Measurements from ENCODE around the gene CRABP2. TPM values are rescaled to one million over a fixed set of nuclear protein-coding genes. Genes with fewer than 3 reads are reported as not detected.

CRABP2 gene
- total and polyA plus RNA-seq, 2 donors = 25.3 to 37.9 TPM

- WGBS = 91% methylated on average over 5 of the region's 5 CpGs
- Histone ChIP-seq H3K4me1 (ENCODE audit: insufficient read depth) (no peaks in the 10 kb centered on the region), H3K36me3 (ENCODE audit: insufficient read depth) (no peaks in the 10 kb centered on the region), H3K4me3 (ENCODE audit: low read depth, low read length) (no peak overlapping the region), H3K27ac (ENCODE audit: low read depth) (peak overlapping the region; percentile 61)
- no peak for DNase-seq (ENCODE audit: extremely low spot score)
Observed at GRCh38 chr1:156694690-156694962, 10.8 kb downstream of the CRABP2 start.

- H3K4me1 ChIP-seq (ENCODE audit: insufficient read depth) = no peaks in the 10 kb centered on the region
- WGBS = 81% methylated on average over 12 of the region's 12 CpGs
- H3K27ac ChIP-seq (ENCODE audit: low read depth) = peak overlapping the region; percentile 61
- no peak overlapping the region for H3K4me3 ChIP-seq (ENCODE audit: low read depth, low read length)
- no peak for DNase-seq (ENCODE audit: extremely low spot score)
- H3K36me3 ChIP-seq (ENCODE audit: insufficient read depth) = no peaks in the 10 kb centered on the region
Observed at GRCh38 chr1:156693848-156694689, 11.3 kb downstream of the CRABP2 start.

DNA sequence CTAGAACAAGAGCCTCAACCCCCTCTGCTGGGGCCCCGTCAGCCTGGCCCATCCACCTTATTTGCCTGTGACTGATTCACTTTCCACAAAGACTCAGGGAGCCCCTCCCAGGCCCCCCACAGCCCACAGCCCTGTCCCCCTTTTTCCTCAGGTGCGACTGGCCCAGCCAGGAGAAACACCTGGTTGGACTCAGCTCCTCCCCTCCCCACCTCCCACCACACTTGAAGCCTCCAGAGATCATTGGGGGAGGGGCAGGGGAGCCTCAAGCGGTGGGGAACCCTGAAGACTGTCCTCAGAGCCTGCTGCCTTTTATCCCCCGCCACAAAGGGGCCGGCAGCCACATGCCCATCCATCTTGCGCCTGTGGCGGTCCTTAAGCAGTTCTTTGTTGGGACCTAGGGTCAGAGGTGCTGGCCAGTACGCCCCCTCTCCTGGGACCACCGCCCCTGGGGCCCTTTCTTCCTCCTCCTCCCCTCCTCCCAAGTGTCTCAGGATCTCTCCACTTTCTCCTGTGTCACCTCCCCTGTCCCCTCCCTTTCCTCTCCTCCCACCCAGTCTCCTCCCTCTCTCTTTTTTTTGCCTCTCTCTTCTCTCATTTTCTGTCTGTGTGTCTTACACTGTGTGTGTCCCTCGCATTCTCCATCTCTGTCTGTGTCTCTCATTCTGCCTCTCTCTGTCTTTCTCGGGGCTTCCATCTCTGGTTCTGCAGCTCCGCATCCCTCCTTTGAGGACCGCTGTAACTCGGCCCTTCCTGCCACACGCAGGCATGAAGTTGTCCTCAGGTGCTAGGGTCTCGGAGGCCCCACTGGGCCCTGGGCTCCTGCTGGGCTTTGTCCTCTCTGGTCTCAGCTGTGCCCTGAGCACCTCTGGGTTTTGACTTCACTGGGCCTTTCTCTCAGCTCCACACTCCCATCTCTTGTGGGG lies 12.2 kb downstream of the CRABP2 start:
- Histone ChIP-seq H3K27ac (ENCODE audit: low read depth) (peak overlapping the region; percentile 42), H3K4me1 (ENCODE audit: insufficient read depth) (no peaks in the 10 kb centered on the region), H3K4me3 (ENCODE audit: low read depth, low read length) (no peak overlapping the region), H3K36me3 (ENCODE audit: insufficient read depth) (no peaks in the 10 kb centered on the region)
- WGBS = 48% methylated on average over 16 of the region's 16 CpGs
- DNase-seq (ENCODE audit: extremely low spot score) = no peak

DNA sequence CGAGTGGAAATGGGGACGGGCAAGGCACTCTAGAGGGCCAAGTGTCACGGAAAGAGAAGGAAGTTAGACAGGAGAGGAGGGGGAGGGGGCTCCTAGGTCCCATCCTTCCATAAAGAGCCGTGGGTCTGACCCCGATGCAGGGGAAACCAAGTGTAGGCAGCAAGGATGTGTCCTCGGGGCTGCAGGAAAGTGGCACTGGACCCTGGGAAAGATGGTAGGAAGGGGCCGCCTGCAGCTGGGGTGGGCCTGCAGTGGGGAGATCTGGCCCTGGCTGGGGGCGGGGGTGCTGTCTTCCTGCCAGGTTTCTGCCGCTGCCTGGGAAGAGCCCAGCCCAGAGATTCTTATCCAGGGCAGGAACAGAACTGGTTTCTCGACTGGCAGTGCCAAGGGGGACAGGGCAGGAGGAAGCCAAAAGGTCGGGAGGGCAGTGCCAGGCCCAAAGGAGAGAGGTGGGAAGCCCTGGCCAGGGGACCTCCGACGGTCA lies 12.9 kb downstream of the CRABP2 start:
- DNase-seq (ENCODE audit: extremely low spot score) = no peak
- no peak overlapping the region for H3K27ac ChIP-seq (ENCODE audit: low read depth)
- no peaks in the 10 kb centered on the region for H3K4me1 ChIP-seq (ENCODE audit: insufficient read depth)
- no peak overlapping the region for H3K4me3 ChIP-seq (ENCODE audit: low read depth, low read length)
- 25% methylated on average over 13 of the region's 13 CpGs for WGBS
- H3K36me3 ChIP-seq (ENCODE audit: insufficient read depth) = no peaks in the 10 kb centered on the region

DNA sequence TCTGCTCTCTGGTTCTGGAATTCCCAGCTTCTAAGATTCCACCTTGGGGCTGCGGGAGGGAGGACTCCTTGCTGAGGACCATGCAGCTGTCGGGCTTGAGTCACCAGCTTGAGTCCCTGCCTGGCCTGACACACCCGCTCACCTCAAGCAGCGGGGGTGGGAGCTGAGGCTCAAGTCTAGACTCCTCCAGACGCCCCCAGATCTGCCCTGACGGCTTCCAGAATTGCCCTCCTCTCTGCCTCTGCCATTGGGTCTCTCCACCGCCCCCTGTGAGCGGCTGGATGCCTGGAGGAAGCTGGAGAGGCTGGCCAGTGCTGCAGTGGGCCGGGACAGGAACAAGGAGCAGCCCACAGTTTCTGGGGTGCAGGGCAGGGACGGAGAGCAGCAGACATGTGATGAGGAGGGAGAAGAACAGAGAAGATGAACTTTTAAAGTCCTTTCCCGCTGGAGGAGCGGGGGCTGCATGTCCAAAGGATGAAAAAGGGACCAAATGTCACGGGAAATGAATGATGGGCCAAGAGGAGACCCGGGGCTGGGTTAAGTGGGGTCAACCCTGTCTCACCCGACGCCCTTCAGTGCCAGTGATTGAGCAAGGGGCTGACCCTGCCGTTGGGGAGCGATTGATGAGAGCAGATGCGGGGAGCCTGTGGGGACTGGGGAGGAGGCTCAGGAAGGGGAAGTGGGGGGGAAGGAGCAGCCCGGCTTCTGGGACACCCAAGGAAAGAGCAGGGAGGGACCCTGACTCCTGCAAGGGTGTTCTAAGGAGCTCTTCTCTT lies 13.5 kb downstream of the CRABP2 start:
- DNase-seq (ENCODE audit: extremely low spot score) = no peak
- Histone ChIP-seq H3K4me1 (ENCODE audit: insufficient read depth) (no peaks in the 10 kb centered on the region), H3K36me3 (ENCODE audit: insufficient read depth) (no peaks in the 10 kb centered on the region), H3K4me3 (ENCODE audit: low read depth, low read length) (no peak overlapping the region), H3K27ac (ENCODE audit: low read depth) (no peak overlapping the region)
- 47% methylated on average over 20 of the region's 20 CpGs for WGBS

DNA sequence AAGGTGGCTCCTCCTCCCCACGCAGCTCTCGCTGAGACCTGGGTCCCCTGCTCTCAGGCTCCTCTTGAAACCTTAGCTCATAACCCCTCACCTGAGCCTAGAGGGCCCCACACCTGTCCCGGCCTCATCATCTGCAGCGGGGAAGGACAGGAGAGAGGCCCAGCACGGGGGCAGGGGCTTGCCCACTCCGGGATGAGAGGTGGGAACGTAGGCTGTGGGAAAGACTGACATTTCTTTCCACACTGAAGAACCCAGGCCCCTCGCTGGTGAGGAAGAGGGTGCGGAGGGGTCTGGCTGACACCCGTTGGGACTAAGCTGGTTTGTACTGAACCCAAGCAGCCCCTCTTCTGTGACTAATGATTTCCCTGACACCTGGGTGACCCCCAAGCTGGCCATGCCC lies 14.2 kb downstream of the CRABP2 start:
- H3K27ac ChIP-seq (ENCODE audit: low read depth) = no peak overlapping the region
- DNase-seq (ENCODE audit: extremely low spot score) = no peak
- WGBS = 70% methylated on average over 10 of the region's 10 CpGs
- no peak overlapping the region for H3K4me3 ChIP-seq (ENCODE audit: low read depth, low read length)
- no peaks in the 10 kb centered on the region for H3K4me1 ChIP-seq (ENCODE audit: insufficient read depth)
- H3K36me3 ChIP-seq (ENCODE audit: insufficient read depth) = no peaks in the 10 kb centered on the region

- no peak overlapping the region for H3K4me3 ChIP-seq (ENCODE audit: low read depth, low read length)
- WGBS = 61% methylated on average over 8 of the region's 8 CpGs
Observed at GRCh38 chr1:156690675-156691036, 14.7 kb downstream of the CRABP2 start.

DNA sequence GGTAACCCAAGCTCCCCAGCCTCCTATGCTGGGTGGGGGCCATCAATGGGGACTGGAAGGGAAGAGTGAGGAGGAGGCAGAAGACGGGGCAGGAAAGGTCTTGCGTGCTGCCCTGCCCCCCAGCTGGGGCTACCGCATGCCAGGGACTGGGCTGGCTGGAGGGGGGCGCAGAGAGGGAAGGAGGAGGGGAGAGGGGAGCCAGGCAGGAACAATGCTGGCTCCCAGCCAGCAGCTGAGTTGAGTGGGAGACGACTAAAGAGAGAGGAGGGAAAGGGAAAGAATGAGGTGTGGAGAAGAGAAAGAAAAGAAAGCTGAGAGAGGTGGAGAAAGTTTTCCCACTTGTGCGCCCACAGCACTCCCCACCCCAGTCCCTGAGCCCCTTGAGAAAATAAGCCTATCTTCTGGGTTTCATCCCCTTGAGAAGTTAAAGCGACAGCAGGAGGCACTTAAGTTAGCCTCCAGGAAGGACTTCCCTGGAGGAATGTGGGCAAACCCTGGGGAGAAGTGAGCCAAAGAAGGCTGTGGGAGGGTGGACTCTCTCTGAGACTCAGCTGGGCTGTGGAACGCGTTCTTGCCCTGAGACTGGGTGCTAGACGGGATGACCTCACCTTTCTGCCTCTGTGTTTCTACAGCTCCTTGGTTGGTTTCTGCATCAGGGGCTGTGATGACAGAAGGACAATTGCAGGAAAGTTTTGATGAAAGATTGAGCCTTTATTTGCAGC lies 15.3 kb downstream of the CRABP2 start:
- WGBS = 25% methylated on average over 10 of the region's 10 CpGs
- H3K4me3 ChIP-seq (ENCODE audit: low read depth, low read length) = no peak overlapping the region
- DNase-seq (ENCODE audit: extremely low spot score) = no peak
- H3K4me1 ChIP-seq (ENCODE audit: insufficient read depth) = no peaks in the 10 kb centered on the region
- no peaks in the 10 kb centered on the region for H3K36me3 ChIP-seq (ENCODE audit: insufficient read depth)
- H3K27ac ChIP-seq (ENCODE audit: low read depth) = no peak overlapping the region

More at GRCh38 chr1:156690675-156691036, 14.7 kb downstream of the CRABP2 start:
- DNase-seq (ENCODE audit: extremely low spot score) = no peak
- Histone ChIP-seq H3K36me3 (ENCODE audit: insufficient read depth) (no peaks in the 10 kb centered on the region), H3K4me1 (ENCODE audit: insufficient read depth) (no peaks in the 10 kb centered on the region), H3K27ac (ENCODE audit: low read depth) (no peak overlapping the region)

GRCh38 chr1:156689035-156689952 lies 16.1 kb downstream of the CRABP2 start:
- no peak for DNase-seq (ENCODE audit: extremely low spot score)
- Histone ChIP-seq H3K4me1 (ENCODE audit: insufficient read depth) (no peaks in the 10 kb centered on the region), H3K27ac (ENCODE audit: low read depth) (no peak overlapping the region), H3K4me3 (ENCODE audit: low read depth, low read length) (no peak overlapping the region), H3K36me3 (ENCODE audit: insufficient read depth) (no peaks in the 10 kb centered on the region)
- WGBS = under 1% methylated on average over 23 of the region's 23 CpGs

DNA sequence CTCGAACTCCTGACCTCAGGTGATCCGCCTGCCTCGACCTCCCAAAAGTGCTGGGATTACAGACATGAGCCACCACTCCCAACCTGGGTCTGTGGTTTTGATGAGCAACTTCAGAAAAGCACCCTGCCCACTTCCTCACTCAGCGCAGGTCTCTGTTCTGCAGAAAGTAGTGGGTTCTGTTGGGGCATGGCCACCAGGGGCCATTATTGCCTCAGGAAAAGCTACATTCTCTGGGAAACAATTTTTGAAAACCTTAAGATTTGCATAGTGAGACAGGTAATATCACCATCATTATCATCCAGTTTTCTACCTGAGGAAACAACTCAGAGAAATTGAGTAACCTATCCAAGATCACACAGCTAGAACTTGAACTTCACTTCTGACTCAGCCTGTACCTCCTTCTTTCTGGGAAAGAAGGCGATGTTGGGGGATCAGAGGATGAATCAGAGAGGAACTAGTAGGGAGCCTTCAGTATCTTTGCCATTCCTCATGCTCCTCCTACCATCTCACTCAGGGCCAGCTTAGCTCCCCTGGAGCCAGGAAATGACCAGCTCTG lies 21.1 kb downstream of the CRABP2 start:
- 79% methylated on average over 5 of the region's 5 CpGs for WGBS
- Histone ChIP-seq H3K36me3 (ENCODE audit: insufficient read depth) (no peaks in the 10 kb centered on the region), H3K27ac (ENCODE audit: low read depth) (no peak overlapping the region), H3K4me1 (ENCODE audit: insufficient read depth) (no peaks in the 10 kb centered on the region), H3K4me3 (ENCODE audit: low read depth, low read length) (no peak overlapping the region)
- no peak for DNase-seq (ENCODE audit: extremely low spot score)

DNA sequence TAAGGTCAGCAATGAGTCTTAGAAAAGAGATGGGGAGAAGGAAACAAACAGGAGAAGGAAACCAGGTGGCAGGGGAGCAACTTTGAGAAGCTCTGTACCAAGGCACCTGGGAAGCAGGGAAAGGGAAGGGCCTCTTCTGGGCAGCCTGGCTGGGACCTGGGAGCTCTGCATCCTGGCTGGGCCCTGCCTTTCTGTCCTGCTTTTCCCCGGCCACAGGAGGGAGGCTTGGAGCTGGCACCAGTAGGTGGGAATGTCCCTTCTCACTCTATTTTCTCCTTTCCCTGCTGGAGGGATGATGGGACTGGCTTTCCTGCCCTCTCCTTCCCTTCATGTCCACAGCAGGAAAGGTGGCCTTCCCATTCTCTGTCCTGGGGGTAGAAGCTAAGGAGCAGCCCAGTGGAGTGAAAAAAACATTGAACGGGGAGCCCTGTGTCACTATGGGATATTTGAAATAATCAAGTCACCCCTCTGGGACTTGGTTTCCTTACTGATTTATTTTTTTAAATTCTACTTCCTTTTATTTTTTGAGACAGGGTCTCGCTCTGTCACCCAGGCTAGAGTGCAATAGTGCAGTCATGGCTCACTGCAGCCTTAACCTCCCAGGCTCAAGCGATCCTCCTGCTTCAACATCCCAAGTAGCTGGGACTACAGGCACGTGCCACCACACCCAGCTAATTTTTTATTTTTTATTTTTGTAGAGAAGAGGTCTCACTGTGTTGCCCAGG lies 23.1 kb downstream of the CRABP2 start:
- WGBS = 71% methylated on average over 5 of the region's 5 CpGs
- H3K4me3 ChIP-seq (ENCODE audit: low read depth, low read length) = no peak overlapping the region
- no peak for DNase-seq (ENCODE audit: extremely low spot score)
- H3K36me3 ChIP-seq (ENCODE audit: insufficient read depth) = no peaks in the 10 kb centered on the region
- no peak overlapping the region for H3K27ac ChIP-seq (ENCODE audit: low read depth)
- H3K4me1 ChIP-seq (ENCODE audit: insufficient read depth) = no peaks in the 10 kb centered on the region

Measured in urinary bladder (tissue), 4 donors.